IPS-15b (cell line): ENCODE measurements around the gene DAPK2.
"Not testable (repeated sequence)": the region's sequence is repeated elsewhere in the genome, so short reads cannot be mapped to it uniquely, and the experiment has no call there.

Experiments used
- H3K27me3 ChIP-seq: one replicate; pipeline ENCODE4 v1.6.1; 2013; ENCODE audit warnings: low read length; ENCODE audit not compliant: control insufficient read depth, insufficient read depth
- H3K36me3 ChIP-seq: one replicate; pipeline ENCODE4 v1.6.1; 2013; ENCODE audit warnings: low read length; ENCODE audit not compliant: control insufficient read depth, insufficient read depth
- H3K4me1 ChIP-seq: one replicate; pipeline ENCODE4 v1.6.1; 2013; ENCODE audit warnings: mild to moderate bottlenecking, low read length; ENCODE audit not compliant: control insufficient read depth, insufficient read depth
- H3K4me3 ChIP-seq: one replicate; pipeline ENCODE4 v1.5.1; 2013; ENCODE audit warnings: low read depth, low read length
- H3K9ac ChIP-seq: one replicate; pipeline ENCODE4 v1.6.1; 2013; ENCODE audit warnings: low read depth, mild to moderate bottlenecking, low read length
- H3K9me3 ChIP-seq: one replicate; pipeline ENCODE4 v1.6.1; 2013; ENCODE audit warnings: mild to moderate bottlenecking, low read length; ENCODE audit not compliant: control insufficient read depth, insufficient read depth

Gene DAPK2

GRCh38 chr15:63962947-63963721 lies 83.2 kb downstream of the DAPK2 start:
- H3K4me3 ChIP-seq, H3K4me1 ChIP-seq, H3K36me3 ChIP-seq, H3K27me3 ChIP-seq, H3K9ac ChIP-seq, H3K9me3 ChIP-seq: not testable (repeated sequence)

GRCh38 chr15:63953524-63953923 lies 92.8 kb downstream of the DAPK2 start:
- Histone ChIP-seq H3K27me3 (no peaks in the 10 kb centered on the region), H3K9me3 (no peaks in the 10 kb centered on the region), H3K9ac (no peak overlapping the region), H3K36me3 (no peaks in the 10 kb centered on the region), H3K4me1 (no peaks in the 10 kb centered on the region), H3K4me3 (no peak overlapping the region)

- Histone ChIP-seq H3K36me3 (no peaks in the 10 kb centered on the region), H3K4me3 (no peak overlapping the region), H3K9me3 (no peaks in the 10 kb centered on the region), H3K4me1 (no peaks in the 10 kb centered on the region), H3K27me3 (no peaks in the 10 kb centered on the region), H3K9ac (no peak overlapping the region)
Measured at GRCh38 chr15:63950911-63951481, 95.3 kb downstream of the DAPK2 start.

GRCh38 chr15:63948971-63949370 lies 97.3 kb downstream of the DAPK2 start:
- Histone ChIP-seq H3K4me3 (no peak overlapping the region), H3K4me1 (no peaks in the 10 kb centered on the region), H3K36me3 (no peaks in the 10 kb centered on the region), H3K27me3 (no peaks in the 10 kb centered on the region), H3K9me3 (no peaks in the 10 kb centered on the region), H3K9ac (no peak overlapping the region)

- Histone ChIP-seq H3K9me3 (no peaks in the 10 kb centered on the region), H3K36me3 (no peaks in the 10 kb centered on the region), H3K27me3 (no peaks in the 10 kb centered on the region), H3K4me1 (no peaks in the 10 kb centered on the region), H3K4me3 (no peak overlapping the region), H3K9ac (no peak overlapping the region)
Measured at GRCh38 chr15:63948436-63948835, 97.8 kb downstream of the DAPK2 start.

GRCh38 chr15:63947228-63947627 lies 99.1 kb downstream of the DAPK2 start:
- Histone ChIP-seq H3K4me1 (no peaks in the 10 kb centered on the region), H3K36me3 (no peaks in the 10 kb centered on the region), H3K9me3 (no peaks in the 10 kb centered on the region), H3K27me3 (no peaks in the 10 kb centered on the region), H3K9ac (no peak overlapping the region), H3K4me3 (no peak overlapping the region)

GRCh38 chr15:63946524-63947065 lies 99.7 kb downstream of the DAPK2 start:
- no peaks in the 10 kb centered on the region for H3K36me3 ChIP-seq
- H3K4me1 ChIP-seq, result no peaks in the 10 kb centered on the region
- no peaks in the 10 kb centered on the region for H3K27me3 ChIP-seq
- H3K9me3 ChIP-seq, result no peaks in the 10 kb centered on the region
- no peak overlapping the region for H3K4me3 ChIP-seq
- H3K9ac ChIP-seq, result no peak overlapping the region

GRCh38 chr15:63945838-63946298 lies 100.4 kb downstream of the DAPK2 start:
- H3K36me3 ChIP-seq, result no peaks in the 10 kb centered on the region
- H3K4me1 ChIP-seq, result no peaks in the 10 kb centered on the region
- no peak overlapping the region for H3K4me3 ChIP-seq
- no peaks in the 10 kb centered on the region for H3K27me3 ChIP-seq
- H3K9me3 ChIP-seq, result no peaks in the 10 kb centered on the region
- no peak overlapping the region for H3K9ac ChIP-seq

GRCh38 chr15:63945007-63945788 lies 101.1 kb downstream of the DAPK2 start:
- H3K4me3 ChIP-seq, result no peak overlapping the region
- no peak overlapping the region for H3K9ac ChIP-seq

GRCh38 chr15:63944681-63944955 lies 101.7 kb downstream of the DAPK2 start:
- no peaks in the 10 kb centered on the region for H3K4me1 ChIP-seq
- H3K9me3 ChIP-seq, result no peaks in the 10 kb centered on the region
- no peaks in the 10 kb centered on the region for H3K27me3 ChIP-seq
- H3K9ac ChIP-seq, result no peak overlapping the region
- no peak overlapping the region for H3K4me3 ChIP-seq
- H3K36me3 ChIP-seq, result no peaks in the 10 kb centered on the region

More at GRCh38 chr15:63945007-63945788, 101.1 kb downstream of the DAPK2 start:
- Histone ChIP-seq H3K36me3 (no peaks in the 10 kb centered on the region), H3K27me3 (no peaks in the 10 kb centered on the region), H3K4me1 (no peaks in the 10 kb centered on the region), H3K9me3 (no peaks in the 10 kb centered on the region)

GRCh38 chr15:63943829-63944680 lies 102.2 kb downstream of the DAPK2 start:
- Histone ChIP-seq H3K4me3 (no peak overlapping the region), H3K9ac (no peak overlapping the region), H3K4me1 (no peaks in the 10 kb centered on the region), H3K27me3 (no peaks in the 10 kb centered on the region), H3K9me3 (no peaks in the 10 kb centered on the region), H3K36me3 (no peaks in the 10 kb centered on the region)
